Smooth muscle cell of bladder (primary cell): ENCODE results near the gene TTC29. TPM values are rescaled to one million over a fixed set of nuclear protein-coding genes. Genes with fewer than 3 reads are reported as not detected.

Source experiments
- total RNA-seq: library from RNA; depleted of rRNA; stranded (reverse); fragments of >200 nt; gene quantifications from 2 replicates; pipeline ENCODE4 v1.2.3, GENCODE V29; 2014

TTC29 gene, protein sequence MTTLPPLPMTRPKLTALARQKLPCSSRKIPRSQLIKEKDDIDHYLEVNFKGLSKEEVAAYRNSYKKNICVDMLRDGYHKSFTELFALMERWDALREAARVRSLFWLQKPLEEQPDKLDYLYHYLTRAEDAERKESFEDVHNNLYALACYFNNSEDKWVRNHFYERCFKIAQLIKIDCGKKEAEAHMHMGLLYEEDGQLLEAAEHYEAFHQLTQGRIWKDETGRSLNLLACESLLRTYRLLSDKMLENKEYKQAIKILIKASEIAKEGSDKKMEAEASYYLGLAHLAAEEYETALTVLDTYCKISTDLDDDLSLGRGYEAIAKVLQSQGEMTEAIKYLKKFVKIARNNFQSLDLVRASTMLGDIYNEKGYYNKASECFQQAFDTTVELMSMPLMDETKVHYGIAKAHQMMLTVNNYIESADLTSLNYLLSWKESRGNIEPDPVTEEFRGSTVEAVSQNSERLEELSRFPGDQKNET
- not detected in 2 replicates for total RNA-seq

GRCh38 chr4:146945556-146946374 lies at the start of gene TTC29:
TSS of gene TTC29 (minus strand) at chr4:146945864. CDS start at chr4:146939895, 5,969 bp downstream.

